Activated naive CD4-positive, alpha-beta T cell treated with anti-CD3 and anti-CD28 coated beads, Interleukin-2, amount 50 U/mL, for 16 hours (primary cell): ENCODE data around the gene FAM149A.

Source experiments
- DNase-seq: peaks from one replicate; pipeline ENCODE4 v3.0.0-alpha.2; 2020

FAM149A gene

GRCh38 chr4:186104114-186104889 is at the start of gene FAM149A:
FAM149A (plus strand) TSS chr4:186104704.
- peak; percentile 65 for DNase-seq

DNA sequence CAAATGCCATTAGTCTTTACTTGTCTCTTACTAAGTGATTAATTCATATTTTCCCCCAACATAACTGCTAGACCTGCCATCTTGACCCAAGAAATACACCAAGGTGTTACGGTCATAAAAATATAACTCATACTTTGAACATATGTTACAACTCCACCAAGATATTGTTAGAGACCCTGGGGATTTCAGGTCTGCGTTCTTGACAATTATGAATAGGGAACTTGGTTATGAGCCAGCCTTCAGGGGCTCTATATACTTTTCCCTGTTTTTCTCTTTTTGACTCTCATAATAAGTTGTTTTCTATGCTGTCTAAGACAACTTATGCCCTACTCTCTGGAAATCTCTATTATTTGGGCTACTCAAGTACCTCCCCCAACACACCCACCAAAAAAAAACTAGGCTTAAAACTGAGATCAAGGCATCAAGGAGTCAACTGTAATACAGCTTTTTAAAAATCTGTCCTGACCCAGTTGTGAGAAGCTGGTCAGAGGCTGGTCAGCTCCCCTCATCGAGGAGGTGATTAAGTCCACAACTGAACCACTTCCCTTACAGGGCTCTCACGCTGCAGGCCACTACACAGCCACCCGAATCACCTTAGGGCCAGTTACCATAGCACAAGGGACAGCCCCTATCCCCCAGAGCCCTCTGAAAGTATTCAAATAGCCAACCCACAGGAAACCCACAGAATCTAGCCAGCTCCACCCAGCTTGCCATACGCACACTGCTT is 46.1 kb upstream of the FAM149A start:
- no peak for DNase-seq

GRCh38 chr4:186058980-186059316 is 45.6 kb upstream of the FAM149A start:
- DNase-seq: no peak

DNA sequence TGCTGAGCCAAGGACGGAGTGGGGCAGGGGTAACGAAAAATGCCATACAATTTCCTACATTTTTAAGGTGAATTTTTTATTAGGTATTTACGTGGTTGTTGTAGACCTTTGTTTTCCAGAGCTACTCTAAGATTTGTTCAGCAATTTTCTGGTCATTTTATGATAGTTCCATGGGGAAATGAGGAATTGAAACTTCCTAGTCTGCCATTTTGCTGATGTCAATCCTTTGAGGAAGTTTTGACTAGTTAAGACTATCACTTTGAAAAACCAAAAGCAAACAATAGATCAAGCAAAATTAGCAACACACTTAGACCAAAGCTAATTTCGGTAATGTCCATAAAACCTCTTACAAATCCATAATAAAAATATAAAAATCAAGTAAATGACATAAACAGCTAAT is 42.6 kb upstream of the FAM149A start:
- DNase-seq: no peak

GRCh38 chr4:186067757-186068385 is 36.6 kb upstream of the FAM149A start:
- peak; percentile 18 for DNase-seq

GRCh38 chr4:186068581-186069348 is 35.7 kb upstream of the FAM149A start, which contains the start of gene TLR3:
TLR3 (plus strand) TSS chr4:186069156; CDS start chr4:186076620, 7,464 bp downstream.
- DNase-seq: no peak

DNA sequence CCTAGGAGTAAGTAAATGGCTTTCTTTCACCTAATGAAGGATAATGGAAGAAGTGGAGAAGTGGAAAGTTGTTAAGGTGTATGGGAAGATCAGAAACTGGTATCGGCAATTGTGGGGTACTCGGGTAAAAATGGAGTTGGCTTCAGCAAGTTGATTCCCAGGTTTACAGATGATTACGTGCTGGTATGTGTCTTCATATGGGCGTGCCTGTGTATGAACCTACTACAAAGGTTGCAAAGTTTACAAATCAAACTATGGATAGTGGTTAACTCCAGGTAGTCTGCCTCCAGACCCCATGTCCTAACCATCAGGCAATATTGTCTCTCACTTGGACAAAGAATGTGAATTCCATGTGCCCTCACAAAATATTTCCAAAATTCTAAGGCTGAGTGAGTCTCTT is 34.8 kb upstream of the FAM149A start:
- no peak for DNase-seq

GRCh38 chr4:186072516-186072915 is 32.0 kb upstream of the FAM149A start:
- no peak for DNase-seq

DNA sequence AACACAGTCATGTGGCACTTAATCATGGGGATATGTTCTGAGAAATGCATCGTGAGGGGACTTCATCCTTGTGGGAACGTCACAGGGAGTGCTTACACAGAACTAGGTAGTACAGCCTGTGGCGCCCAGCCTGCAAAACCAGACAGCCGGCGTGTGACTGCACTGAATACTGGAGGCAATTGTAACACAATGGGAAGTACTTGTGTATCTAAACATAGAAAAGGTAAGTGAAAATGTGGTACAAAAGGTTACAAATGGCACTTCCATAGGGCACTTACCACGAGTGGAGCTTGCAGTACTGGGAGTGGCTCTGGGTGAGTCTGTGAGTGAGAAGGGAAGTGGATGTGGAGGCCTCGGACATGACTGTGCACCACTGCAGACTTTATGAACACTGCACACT is 30.3 kb upstream of the FAM149A start:
- DNase-seq: no peak

DNA sequence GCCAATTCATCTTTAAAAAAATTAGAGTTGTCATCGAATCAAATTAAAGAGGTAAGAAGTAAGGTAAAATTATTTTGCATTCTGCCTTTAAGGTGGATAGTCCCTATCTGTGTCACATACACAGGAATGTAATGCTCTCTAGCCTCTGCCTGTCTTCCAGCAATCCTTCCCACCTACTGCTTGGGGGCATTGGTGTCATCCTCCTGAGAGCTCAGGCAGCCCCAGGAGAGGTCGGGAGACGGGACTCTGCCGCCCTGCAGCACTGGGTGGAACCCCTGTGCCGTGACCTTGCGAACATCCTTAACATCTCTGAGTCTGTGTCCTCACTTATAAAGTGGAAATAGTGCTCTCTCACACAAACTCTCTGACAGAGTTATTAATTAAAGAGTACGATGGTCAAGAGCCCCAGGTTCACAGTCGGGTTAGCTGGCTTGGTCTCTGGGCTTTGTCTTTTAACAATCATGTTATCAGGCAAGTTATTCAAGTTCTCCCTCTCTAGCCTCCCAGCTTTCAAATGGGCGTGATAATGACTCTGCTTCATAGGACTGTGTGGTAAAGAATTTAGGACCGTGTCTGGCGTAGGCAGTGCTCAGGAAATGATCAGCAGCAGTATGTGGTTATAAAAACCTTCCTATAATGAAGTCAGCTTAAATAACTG is 25.4 kb upstream of the FAM149A start:
- no peak for DNase-seq

GRCh38 chr4:186079694-186080093 is 24.8 kb upstream of the FAM149A start:
- no peak for DNase-seq

DNA sequence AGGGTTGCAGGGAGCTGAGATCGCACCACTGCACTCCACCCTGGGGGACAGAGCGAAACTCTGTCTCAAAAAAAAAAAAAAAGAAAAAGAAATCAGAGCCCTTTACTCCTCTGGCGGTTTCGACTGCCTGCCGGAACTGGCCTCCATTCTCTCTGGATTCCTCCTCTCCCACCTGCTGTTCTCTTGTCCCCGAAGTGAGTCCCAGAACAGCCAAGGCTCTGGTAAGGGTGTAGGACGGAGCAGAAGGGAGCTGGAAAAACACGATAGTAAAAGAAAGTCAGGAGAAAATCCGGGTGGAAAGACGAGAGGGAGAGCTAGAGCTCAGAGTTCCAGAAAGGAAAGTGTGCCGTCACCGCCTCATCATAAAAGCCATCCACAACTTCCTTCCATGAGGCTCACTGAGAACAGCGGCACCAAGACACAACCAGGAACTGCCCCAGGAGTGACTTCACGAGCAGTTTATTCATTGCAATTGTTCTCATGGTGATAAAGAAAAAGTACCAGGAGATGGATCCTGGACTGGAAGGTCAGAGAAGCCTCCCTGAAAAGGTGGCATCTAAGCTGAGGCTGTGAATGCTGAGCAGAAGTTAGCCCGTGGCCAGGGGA is 23.2 kb upstream of the FAM149A start:
- no peak for DNase-seq

DNA sequence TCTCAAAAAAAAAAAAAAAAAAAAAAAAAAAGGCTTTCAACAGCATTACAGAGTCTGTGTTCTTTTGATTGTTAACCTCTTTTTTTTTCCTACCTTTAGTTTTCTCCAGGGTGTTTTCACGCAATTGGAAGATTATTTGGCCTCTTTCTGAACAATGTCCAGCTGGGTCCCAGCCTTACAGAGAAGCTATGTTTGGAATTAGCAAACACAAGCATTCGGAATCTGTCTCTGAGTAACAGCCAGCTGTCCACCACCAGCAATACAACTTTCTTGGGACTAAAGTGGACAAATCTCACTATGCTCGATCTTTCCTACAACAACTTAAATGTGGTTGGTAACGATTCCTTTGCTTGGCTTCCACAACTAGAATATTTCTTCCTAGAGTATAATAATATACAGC is 22.3 kb upstream of the FAM149A start:
- no peak for DNase-seq

- no peak for DNase-seq
Measured at GRCh38 chr4:186088523-186088922, 16.0 kb upstream of the FAM149A start.

- no peak for DNase-seq
Measured at GRCh38 chr4:186092296-186092695, 12.2 kb upstream of the FAM149A start.

- no peak for DNase-seq
Measured at GRCh38 chr4:186095406-186095805, 9.1 kb upstream of the FAM149A start.

DNA sequence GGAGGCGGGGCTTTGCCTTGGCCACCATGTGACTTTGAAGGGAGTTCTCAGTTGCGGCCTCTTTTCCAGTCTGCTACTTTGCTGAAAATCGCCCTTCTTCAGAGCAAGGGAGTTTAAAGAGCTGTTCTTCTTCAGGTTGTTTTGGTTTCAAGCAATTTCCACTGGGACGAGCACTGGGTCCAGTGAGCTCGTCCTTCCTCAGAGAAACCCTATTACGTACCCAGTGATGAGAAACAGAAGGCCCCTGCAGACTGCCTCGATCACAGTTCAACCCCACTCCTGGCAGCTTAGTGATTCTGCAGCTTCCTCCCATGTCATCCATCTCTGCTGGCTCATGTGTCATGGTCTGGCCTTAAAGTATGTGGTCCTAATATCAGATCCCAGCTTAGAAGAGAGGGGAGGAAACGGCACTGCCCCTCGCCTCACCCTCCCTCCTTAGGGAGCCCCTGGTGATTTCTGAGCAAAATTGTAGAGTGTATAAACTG is 7.8 kb upstream of the FAM149A start:
- no peak for DNase-seq

GRCh38 chr4:186097386-186097785 is 7.1 kb upstream of the FAM149A start:
- no peak for DNase-seq

GRCh38 chr4:186102931-186103330 is 1.6 kb upstream of the FAM149A start:
- no peak for DNase-seq

- peak; percentile 14 for DNase-seq
Measured at GRCh38 chr4:186104890-186105646, 564 bp downstream of the FAM149A start.

DNA sequence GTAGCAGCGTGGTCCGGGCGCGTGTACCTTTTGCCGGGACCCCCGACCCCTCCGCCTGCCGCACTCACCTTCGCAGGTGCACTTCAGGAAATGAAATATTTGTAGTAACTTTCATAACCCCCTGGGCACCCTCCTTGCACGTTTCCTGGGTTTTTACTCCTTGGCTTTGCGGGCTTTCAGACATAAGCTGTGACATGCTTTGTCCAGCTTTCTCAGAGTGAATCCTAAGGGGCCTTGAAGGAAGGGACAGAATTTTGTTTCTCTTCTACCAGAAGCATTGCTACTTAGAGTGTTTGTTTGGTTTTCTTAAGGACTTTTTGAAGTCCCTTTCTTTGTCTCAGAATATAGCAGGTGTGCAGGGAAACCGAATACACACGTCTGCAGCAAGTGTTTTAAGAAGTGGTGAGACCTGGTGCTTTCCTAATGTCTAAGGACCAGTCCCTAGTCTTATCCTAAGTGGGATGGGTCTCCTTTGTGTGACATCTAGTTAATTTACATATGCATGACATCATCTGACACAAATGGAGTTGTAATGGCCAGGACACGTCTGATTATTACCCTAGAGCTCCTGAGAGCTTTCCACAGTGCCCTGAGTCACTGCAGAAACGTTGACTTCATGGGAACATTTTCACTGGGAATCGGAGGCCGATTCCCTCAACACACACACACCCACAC is 1.3 kb downstream of the FAM149A start:
- DNase-seq: no peak
